SW480 (cell line): Measurements from ENCODE around the gene LMTK2.
A peak's percentile ranks its signal among the peaks of the same experiment; 100 is the strongest.

Experiments used
- DNase-seq: peaks from one replicate; pipeline ENCODE4 v3.0.0-alpha.2; 2016; ENCODE audit warnings: low spot score

LMTK2 gene

GRCh38 chr7:98234429-98235147 is 127.9 kb downstream of the LMTK2 start:
- no peak for DNase-seq

- no peak for DNase-seq
These were observed 129.2 kb downstream of the LMTK2 start for GRCh38 chr7:98235901-98236300.

GRCh38 chr7:98236355-98237185 is 129.9 kb downstream of the LMTK2 start:
- no peak for DNase-seq

- DNase-seq = no peak
These were observed 131.4 kb downstream of the LMTK2 start for GRCh38 chr7:98238076-98238475.

- no peak for DNase-seq
These were observed 132.3 kb downstream of the LMTK2 start for GRCh38 chr7:98238976-98239375.

GRCh38 chr7:98240961-98241673 is 134.5 kb downstream of the LMTK2 start:
- peak; percentile 49 for DNase-seq

- DNase-seq = no peak
These were observed 135.1 kb downstream of the LMTK2 start for GRCh38 chr7:98241674-98242241.

GRCh38 chr7:98242342-98242741 is 135.7 kb downstream of the LMTK2 start:
- DNase-seq = no peak

- no peak for DNase-seq
These were observed 136.3 kb downstream of the LMTK2 start for GRCh38 chr7:98242934-98243333.

GRCh38 chr7:98244871-98245270 is 138.2 kb downstream of the LMTK2 start:
- DNase-seq = no peak

GRCh38 chr7:98248156-98248555 is 141.5 kb downstream of the LMTK2 start:
- DNase-seq = no peak

GRCh38 chr7:98249106-98249505 is 142.4 kb downstream of the LMTK2 start:
- no peak for DNase-seq

GRCh38 chr7:98250789-98251188 is 144.1 kb downstream of the LMTK2 start:
- peak; percentile 52 for DNase-seq

GRCh38 chr7:98251231-98251600 is 144.6 kb downstream of the LMTK2 start:
- DNase-seq = no peak

GRCh38 chr7:98251601-98252424 is 145.2 kb downstream of the LMTK2 start, which contains the start of gene TECPR1:
Gene TECPR1, minus strand, starts transcription at chr7:98252232. Its CDS starts 6,086 bp downstream, at chr7:98246146.
- DNase-seq = peak; percentile 98

GRCh38 chr7:98252425-98253054 is 145.9 kb downstream of the LMTK2 start:
- DNase-seq = no peak

- DNase-seq = no peak
These were observed 147.9 kb downstream of the LMTK2 start for GRCh38 chr7:98254516-98254915.

GRCh38 chr7:98254951-98255610 is 148.4 kb downstream of the LMTK2 start:
- no peak for DNase-seq

GRCh38 chr7:98256431-98256830 is 149.8 kb downstream of the LMTK2 start:
- DNase-seq = no peak

- no peak for DNase-seq
These were observed 151.0 kb downstream of the LMTK2 start for GRCh38 chr7:98257701-98258100.
